SU-DHL-6 (cell line): ENCODE results near the gene PDE4B.

Experiments
- EZH2phosphoT487 ChIP-seq: fragments of 200-600 bp; sonication (generic), shearing (Covaris generic); conservative IDR thresholded peaks from 2 replicates; pipeline ENCODE4 v1.6.1; 2018; ENCODE audit warnings: mild to moderate bottlenecking, antibody characterized with exemption, low read length, moderate library complexity, mixed read lengths
- TF ChIP-seq, protein P1 (sequence below): fragments of 200-600 bp; sonication (generic); IDR thresholded peaks from one replicate; pipeline ENCODE4 v1.5.1; 2017; ENCODE audit warnings: antibody characterized with exemption, mild to moderate bottlenecking, low read length, moderate library complexity; ENCODE audit not compliant: insufficient read depth, poor library complexity, severe bottlenecking

DNA sequence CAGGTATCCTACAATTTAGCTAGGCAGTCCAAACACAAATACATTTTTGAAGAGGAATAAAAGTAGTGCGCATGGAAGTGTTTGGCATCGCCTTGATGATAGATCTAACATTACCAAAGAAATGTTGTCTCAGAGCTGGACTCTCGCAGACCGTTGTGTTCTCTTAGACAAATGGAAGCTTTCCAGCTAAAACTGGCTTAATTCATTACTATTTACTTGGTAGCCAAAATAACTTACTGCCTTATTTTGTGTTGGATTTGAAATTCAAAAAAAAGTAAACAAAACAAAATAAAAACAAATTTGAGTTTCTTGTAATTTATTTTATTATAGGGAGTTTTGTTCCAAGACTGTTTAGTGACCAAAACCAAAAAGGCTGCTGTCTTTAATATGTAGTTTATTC lies 51.6 kb downstream of the PDE4B start:
- TF ChIP-seq, protein P1, sequence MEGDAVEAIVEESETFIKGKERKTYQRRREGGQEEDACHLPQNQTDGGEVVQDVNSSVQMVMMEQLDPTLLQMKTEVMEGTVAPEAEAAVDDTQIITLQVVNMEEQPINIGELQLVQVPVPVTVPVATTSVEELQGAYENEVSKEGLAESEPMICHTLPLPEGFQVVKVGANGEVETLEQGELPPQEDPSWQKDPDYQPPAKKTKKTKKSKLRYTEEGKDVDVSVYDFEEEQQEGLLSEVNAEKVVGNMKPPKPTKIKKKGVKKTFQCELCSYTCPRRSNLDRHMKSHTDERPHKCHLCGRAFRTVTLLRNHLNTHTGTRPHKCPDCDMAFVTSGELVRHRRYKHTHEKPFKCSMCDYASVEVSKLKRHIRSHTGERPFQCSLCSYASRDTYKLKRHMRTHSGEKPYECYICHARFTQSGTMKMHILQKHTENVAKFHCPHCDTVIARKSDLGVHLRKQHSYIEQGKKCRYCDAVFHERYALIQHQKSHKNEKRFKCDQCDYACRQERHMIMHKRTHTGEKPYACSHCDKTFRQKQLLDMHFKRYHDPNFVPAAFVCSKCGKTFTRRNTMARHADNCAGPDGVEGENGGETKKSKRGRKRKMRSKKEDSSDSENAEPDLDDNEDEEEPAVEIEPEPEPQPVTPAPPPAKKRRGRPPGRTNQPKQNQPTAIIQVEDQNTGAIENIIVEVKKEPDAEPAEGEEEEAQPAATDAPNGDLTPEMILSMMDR: no peak
- no peak for TF ChIP-seq EZH2phosphoT487
